ENCODE results near the gene CYTL1. TPM values are rescaled to one million over a fixed set of nuclear protein-coding genes. Genes with fewer than 3 reads are reported as not detected.
A peak's percentile ranks its signal among the peaks of the same experiment; 100 is the strongest.

Gene CYTL1
- total RNA-seq, 1 donor, result 0.36 TPM

DNA sequence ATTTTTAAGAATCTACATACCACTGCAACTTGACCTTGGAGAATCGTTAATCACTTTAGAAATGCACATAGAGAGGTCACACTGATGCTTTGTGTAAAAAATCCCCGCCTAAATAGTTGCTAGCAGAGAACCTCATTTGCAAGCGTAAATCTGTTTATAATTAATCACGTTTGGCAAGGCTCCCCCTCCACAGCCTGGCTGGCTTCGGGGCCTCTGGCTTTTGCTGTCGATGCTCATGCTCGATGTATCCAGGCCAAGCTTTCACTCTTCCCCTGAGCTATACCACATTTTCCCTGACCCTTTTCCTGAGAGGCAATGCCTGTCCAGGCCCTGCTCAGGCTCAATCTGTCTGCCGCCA, 23.4 kb downstream of the CYTL1 start:
- no peak overlapping the region for H3K4me3 ChIP-seq (ENCODE audit: insufficient read depth, low read length)
- peaks cover 13% of the 10 kb centered on the region for H3K4me1 ChIP-seq (ENCODE audit: insufficient read depth, low read length)
- DNase-seq (ENCODE audit: insufficient read length, low spot score, missing footprints), result no peak
- no peak overlapping the region for H3K27ac ChIP-seq (ENCODE audit: low read depth, low read length)
- H3K4me2 ChIP-seq (ENCODE audit: insufficient read depth, low read length), result no peak overlapping the region
- H3K27me3 ChIP-seq (ENCODE audit: insufficient read depth, low read length), result peaks cover 4% of the 10 kb centered on the region
- TF ChIP-seq, protein P1, sequence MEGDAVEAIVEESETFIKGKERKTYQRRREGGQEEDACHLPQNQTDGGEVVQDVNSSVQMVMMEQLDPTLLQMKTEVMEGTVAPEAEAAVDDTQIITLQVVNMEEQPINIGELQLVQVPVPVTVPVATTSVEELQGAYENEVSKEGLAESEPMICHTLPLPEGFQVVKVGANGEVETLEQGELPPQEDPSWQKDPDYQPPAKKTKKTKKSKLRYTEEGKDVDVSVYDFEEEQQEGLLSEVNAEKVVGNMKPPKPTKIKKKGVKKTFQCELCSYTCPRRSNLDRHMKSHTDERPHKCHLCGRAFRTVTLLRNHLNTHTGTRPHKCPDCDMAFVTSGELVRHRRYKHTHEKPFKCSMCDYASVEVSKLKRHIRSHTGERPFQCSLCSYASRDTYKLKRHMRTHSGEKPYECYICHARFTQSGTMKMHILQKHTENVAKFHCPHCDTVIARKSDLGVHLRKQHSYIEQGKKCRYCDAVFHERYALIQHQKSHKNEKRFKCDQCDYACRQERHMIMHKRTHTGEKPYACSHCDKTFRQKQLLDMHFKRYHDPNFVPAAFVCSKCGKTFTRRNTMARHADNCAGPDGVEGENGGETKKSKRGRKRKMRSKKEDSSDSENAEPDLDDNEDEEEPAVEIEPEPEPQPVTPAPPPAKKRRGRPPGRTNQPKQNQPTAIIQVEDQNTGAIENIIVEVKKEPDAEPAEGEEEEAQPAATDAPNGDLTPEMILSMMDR (IDR thresholded peaks at IDR 0.05; ENCODE audit: extremely low read depth, low read depth, low read length), result no peak
- H3K36me3 ChIP-seq (ENCODE audit: insufficient read depth, low read length), result no peaks in the 10 kb centered on the region
- H2AFZ ChIP-seq (ENCODE audit: low read length), result no peak overlapping the region
- H4K20me1 ChIP-seq (ENCODE audit: insufficient read depth, low read length), result no peaks in the 10 kb centered on the region
- H3K79me2 ChIP-seq (ENCODE audit: insufficient read depth, low read length), result no peaks in the 10 kb centered on the region
- no peaks in the 10 kb centered on the region for H3K9me3 ChIP-seq (ENCODE audit: low read depth, low read length)

GRCh38 chr4:4995103-4995907, 24.0 kb downstream of the CYTL1 start:
- Histone ChIP-seq H3K36me3 (ENCODE audit: insufficient read depth, low read length) (no peaks in the 10 kb centered on the region), H3K9me3 (ENCODE audit: low read depth, low read length) (no peaks in the 10 kb centered on the region), H3K4me1 (ENCODE audit: insufficient read depth, low read length) (peaks cover 18% of the 10 kb centered on the region), H2AFZ (ENCODE audit: low read length) (no peak overlapping the region), H3K4me2 (ENCODE audit: insufficient read depth, low read length) (no peak overlapping the region), H3K4me3 (ENCODE audit: insufficient read depth, low read length) (no peak overlapping the region), H3K79me2 (ENCODE audit: insufficient read depth, low read length) (no peaks in the 10 kb centered on the region), H3K27ac (ENCODE audit: low read depth, low read length) (no peak overlapping the region), H4K20me1 (ENCODE audit: insufficient read depth, low read length) (no peaks in the 10 kb centered on the region), H3K27me3 (ENCODE audit: insufficient read depth, low read length) (peaks cover 4% of the 10 kb centered on the region)
- TF ChIP-seq, protein P1 (IDR thresholded peaks at IDR 0.05; ENCODE audit: extremely low read depth, low read depth, low read length), result peak; percentile 89
- peak; percentile 92 for DNase-seq (ENCODE audit: insufficient read length, low spot score, missing footprints)

DNA sequence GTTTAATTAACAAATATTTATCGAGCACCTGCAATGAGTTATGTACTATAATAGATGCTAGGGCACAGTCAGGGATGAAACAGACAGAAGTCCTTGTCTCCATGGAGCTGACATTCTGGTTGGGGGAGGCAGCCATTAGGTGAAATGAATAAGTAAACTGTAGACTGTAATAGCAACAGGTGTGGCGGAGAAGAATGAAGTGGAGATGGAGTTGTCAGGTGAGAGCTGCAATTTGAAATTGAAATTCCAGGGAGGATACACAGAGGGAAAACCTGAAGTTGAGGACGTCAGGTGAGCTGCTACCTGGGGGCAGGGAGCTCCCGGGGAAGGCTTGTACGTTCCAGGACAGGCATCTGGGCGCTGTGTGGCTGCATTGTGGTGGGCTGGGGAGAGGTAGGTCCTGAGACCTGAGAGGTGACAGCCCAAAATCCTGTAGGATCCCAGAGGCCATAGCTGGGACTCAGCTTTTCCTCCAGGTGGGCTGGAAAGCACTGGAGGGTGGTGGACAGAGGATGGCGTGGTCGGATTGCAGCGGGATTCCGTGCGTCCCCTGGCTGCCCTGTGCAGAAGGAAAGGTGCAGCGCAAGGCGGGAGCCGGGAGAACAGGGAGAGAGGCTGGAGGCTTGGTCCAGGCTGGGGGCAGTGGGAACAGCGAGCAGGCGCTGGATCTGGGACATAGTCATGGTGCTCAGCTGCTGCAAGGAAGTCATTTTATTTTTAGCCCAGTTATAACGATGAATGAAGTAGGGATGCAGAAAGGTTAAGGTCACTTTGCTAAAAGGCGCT, 24.8 kb downstream of the CYTL1 start:
- no peaks in the 10 kb centered on the region for H3K27me3 ChIP-seq (ENCODE audit: insufficient read depth, low read length)
- H2AFZ ChIP-seq (ENCODE audit: low read length), result no peak overlapping the region
- H3K36me3 ChIP-seq (ENCODE audit: insufficient read depth, low read length), result no peaks in the 10 kb centered on the region
- no peaks in the 10 kb centered on the region for H4K20me1 ChIP-seq (ENCODE audit: insufficient read depth, low read length)
- H3K27ac ChIP-seq (ENCODE audit: low read depth, low read length), result no peak overlapping the region
- H3K9me3 ChIP-seq (ENCODE audit: low read depth, low read length), result no peaks in the 10 kb centered on the region
- DNase-seq (ENCODE audit: insufficient read length, low spot score, missing footprints), result no peak
- H3K4me2 ChIP-seq (ENCODE audit: insufficient read depth, low read length), result no peak overlapping the region
- no peak overlapping the region for H3K4me3 ChIP-seq (ENCODE audit: insufficient read depth, low read length)
- TF ChIP-seq, protein P1 (IDR thresholded peaks at IDR 0.05; ENCODE audit: extremely low read depth, low read depth, low read length), result no peak
- peaks cover 18% of the 10 kb centered on the region for H3K4me1 ChIP-seq (ENCODE audit: insufficient read depth, low read length)
- H3K79me2 ChIP-seq (ENCODE audit: insufficient read depth, low read length), result no peaks in the 10 kb centered on the region

DNA sequence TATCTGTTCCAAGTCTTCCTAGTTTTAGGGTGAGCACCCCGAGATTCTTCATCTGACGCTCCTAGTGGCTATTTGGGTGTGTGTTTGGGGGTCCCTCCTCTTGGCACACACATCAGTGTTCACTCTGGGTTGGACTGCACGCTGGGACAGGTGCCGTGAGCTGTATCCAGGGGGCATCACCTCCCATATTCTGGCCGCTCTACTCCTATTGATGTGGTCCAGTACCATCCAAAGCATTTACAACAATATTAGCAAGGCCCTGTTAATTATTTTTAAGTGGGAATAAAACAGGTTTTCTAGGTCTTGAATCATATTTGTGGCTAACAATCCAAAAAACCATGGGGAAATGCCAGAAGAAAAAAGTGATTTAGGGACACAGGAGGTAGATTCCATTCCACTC, 26.4 kb downstream of the CYTL1 start:
- Histone ChIP-seq H4K20me1 (ENCODE audit: insufficient read depth, low read length) (no peaks in the 10 kb centered on the region), H3K79me2 (ENCODE audit: insufficient read depth, low read length) (no peaks in the 10 kb centered on the region), H3K4me1 (ENCODE audit: insufficient read depth, low read length) (peaks cover 18% of the 10 kb centered on the region), H3K9me3 (ENCODE audit: low read depth, low read length) (no peaks in the 10 kb centered on the region), H3K27ac (ENCODE audit: low read depth, low read length) (no peak overlapping the region), H3K27me3 (ENCODE audit: insufficient read depth, low read length) (no peaks in the 10 kb centered on the region), H3K36me3 (ENCODE audit: insufficient read depth, low read length) (no peaks in the 10 kb centered on the region), H2AFZ (ENCODE audit: low read length) (no peak overlapping the region), H3K4me2 (ENCODE audit: insufficient read depth, low read length) (no peak overlapping the region), H3K4me3 (ENCODE audit: insufficient read depth, low read length) (no peak overlapping the region)
- TF ChIP-seq, protein P1 (IDR thresholded peaks at IDR 0.05; ENCODE audit: extremely low read depth, low read depth, low read length), result no peak
- no peak for DNase-seq (ENCODE audit: insufficient read length, low spot score, missing footprints)
